HG02852 (cell line): ENCODE measurements around the gene IVNS1ABP.

ENCODE experiments used
- ATAC-seq: cut with Tn5 transposase; IDR thresholded peaks from one replicate; pipeline ENCODE4 v1.9.1; 2021; ENCODE audit warnings: mild to moderate bottlenecking, moderate library complexity; ENCODE audit not compliant: unreplicated experiment

The IVNS1ABP gene

DNA sequence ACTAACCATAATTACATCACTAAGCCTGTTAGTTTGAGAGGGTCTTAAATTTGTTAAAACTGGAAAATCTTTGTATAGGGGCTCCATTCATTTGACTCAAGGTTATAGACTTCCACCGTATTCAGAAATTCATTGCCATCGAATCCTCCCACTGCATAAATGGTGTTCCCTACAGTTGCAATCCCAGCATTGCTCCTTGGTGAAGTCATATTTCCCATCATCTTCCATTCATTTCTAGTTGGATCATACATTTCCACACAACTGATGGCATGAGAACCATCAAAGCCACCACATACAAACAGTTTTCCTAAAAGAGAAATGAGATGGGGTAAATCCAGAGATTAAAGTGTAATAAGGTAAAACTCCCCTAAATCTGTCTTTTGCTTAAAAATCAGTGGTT lies 19.1 kb downstream of the IVNS1ABP start:
- ATAC-seq = no peak

DNA sequence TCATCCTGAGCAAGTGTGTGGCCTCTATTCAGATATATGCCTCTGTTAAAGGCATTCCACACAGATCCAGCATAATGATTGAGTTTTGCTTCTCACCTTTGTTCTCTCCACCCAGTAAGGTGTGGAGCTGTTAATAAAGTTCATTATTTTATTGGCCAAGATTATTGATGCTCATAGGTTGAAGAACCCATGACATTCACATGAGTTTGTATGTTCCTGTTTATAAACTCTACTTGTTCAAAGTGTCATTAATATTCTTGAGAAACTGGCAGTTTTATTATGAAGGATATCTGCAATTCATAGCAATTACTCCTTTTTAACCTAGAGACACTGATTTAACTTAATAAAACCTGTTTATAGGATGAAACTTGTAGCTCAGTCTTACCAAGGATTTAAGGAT lies 22.0 kb downstream of the IVNS1ABP start:
- ATAC-seq = no peak

DNA sequence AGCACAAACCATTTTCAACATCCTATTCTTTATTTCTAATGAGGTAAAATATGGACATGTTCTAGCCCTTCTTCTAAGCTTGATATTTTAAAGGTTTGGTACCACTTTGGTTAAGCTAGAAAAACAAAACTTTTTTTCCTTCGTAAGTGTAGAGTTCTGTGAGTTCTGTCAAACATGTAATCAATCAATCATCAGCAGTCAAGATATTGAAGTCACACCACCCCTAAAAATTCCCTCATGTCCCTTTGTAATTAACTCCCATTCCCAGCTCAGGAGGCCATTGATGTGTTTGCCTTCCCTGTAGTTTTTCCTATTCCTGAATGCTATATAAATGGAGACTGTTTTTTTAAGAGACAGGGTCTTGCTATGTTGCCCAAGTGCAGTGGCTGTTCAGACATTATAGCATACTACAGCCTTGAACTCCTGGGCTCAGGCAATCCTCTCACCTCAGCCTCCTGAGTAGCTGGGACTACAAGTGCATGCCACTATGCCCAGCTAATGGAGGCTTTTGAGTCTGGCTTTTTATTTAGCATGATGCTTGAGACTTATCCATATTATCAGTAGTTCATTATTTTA lies 23.0 kb downstream of the IVNS1ABP start:
- no peak for ATAC-seq

DNA sequence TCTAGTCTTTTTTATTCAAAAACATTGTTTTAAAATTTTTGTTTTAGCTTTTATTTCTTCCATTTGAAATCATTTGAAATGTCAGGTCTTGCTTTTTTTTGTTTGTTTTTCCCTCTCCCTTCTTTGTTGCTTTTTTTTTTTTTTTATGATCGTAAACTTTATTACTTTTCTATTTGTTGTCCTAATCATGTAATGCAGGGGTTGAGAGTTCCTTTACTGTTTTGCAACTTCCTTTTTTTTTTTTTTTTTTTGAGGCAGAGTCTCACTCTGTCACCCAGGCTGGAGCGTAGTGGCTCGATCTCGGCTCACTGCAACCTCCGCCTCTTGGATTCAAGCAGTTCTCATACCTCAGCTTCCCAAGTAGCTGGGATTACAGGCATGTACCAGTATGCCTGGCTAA lies 24.8 kb downstream of the IVNS1ABP start:
- no peak for ATAC-seq

DNA sequence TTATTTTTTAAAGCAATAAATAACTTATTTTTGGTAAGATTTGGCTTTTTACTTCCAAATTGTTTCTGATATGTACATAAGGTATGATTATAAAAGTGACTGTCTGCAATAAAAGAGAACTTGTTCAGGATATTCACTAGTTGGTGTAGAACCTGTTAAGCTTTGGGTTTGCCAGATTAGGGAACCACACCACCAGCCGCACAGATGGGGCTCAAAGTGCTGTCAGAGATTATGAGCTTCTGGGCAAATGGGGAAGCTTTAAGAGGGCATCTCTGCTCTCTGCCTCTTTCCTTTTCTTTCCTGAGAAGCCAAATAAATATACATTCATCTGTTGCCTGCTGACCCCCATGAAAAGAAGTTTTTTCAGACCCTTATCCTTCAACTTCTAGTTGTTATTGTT lies 25.4 kb downstream of the IVNS1ABP start:
- no peak for ATAC-seq

DNA sequence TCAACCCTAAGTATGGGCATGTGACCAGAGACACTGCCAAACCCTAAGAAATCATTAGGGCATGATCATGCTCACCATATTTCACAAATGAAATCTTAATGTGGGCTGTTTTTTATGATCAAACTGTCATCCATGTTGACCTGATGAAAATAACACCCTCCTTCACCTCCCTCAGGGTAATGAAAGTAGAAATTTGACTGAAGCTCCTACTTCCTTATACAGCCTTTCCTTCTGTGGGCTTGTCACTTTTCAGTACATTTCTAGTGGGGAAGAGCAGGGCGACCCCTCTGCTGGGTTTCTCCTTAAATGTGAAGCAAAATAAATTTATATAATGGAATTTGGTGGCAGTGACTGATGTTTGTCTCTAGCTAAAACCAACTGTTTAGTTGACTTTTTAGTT lies 25.9 kb downstream of the IVNS1ABP start:
- ATAC-seq = peak; percentile 46

DNA sequence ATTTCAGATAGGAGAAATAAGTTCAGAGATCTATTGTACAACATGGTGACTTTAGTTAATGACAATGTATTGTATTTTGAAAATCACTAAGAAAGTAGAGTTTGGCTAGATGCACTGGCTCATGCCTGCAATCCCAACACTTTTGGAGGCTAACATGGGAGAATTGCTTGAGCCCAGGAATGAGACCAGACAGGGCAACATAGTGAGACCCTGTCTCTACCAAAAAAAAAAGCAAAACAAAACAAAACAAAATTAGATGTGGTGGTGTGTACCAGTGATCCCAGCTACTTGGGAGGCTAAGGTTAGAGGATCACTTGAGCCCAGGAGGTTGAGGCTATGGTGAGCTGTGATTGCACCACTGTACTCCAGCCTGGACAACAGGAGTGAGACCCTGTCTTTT lies 27.2 kb downstream of the IVNS1ABP start:
- no peak for ATAC-seq

DNA sequence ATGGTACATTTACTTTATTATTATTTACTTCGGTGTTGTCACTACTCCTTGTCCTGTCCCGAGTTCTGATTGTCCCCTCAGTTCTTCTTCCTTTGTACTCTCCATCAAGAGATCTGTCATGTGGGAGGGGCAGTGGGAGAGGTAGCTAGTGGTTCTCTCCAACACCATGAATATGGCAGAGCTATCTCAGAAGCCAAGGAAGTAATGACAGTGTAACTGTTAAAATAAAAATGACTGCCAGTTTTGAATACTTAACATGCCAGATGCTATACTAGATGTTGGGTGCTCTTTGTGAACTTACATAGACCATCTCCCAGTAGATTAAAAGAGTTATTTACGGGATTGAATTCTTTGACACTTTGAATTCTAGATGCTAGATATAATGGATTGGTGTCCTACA lies 28.6 kb downstream of the IVNS1ABP start:
- no peak for ATAC-seq

DNA sequence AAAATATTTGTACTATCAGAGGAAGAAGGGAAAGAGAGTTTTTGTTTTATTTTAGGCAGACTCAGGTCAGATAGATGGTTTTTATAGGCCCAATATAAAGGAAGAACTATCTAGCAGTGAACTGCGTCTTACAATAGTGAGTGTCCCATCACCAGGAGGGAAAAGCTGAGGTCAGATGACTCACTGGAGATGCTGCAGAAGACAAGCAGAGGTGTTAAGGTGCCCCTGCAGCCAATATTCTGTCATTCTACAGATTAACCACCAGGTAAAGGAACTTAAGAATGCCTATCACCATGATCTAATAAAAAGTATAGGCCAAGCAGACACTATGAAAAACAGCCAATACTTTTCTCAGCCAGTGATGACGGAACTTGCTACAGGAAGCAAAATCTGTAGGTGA lies 29.6 kb downstream of the IVNS1ABP start:
- ATAC-seq = no peak

DNA sequence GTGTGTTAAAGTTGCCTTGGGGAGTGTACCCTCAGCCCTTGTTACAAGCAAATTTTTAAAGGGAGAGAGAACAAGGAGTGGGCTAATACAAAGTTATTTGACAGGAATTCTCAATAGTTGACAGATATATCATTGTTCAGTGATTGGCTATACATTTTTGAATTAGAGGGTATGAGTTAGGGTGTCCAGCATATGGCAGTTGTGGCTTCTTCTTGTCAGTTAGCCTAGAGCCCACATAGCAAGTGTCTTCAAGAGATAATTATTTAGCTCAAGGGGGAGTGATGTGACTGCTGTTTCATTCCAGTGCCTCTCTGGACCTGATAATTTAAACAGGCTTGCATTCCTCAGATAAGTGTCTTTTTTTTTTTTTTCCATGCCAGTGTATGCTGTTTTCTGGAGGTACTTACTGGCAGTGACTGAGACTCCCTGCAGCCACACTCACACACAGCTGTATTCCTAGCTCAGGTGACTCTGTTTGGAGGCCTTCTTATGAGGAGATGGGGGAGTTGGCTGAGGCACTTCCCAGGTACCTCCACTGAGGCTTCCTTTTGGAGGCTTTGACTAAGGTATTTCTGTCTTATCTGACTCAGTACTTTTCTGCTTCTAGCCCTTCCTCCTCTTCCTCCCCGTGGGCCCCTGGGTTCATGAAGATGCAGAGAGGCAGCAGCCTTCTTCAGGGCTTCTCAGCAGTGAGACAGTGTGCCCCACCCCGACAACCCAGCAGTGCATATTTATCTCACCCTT lies 32.3 kb downstream of the IVNS1ABP start:
- ATAC-seq = no peak

DNA sequence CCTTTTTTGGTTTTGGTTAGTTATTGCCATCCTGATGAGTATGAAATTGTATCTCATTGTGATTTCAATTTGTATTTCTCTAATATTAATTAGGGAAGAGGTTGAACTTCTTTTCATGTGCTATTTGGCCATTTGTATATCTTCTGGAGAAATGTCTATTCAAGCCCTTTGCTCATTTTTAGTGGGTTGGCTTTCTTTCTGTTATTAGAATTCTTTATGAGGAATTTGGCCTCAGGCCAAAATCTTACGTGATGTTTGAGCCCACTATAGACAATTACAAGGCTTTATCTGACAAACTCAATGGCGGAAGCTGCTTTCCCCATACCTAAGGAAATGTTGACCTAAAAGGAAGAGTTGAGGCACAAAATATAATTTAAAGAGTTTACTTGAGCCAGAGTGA lies 32.9 kb downstream of the IVNS1ABP start:
- ATAC-seq = no peak

DNA sequence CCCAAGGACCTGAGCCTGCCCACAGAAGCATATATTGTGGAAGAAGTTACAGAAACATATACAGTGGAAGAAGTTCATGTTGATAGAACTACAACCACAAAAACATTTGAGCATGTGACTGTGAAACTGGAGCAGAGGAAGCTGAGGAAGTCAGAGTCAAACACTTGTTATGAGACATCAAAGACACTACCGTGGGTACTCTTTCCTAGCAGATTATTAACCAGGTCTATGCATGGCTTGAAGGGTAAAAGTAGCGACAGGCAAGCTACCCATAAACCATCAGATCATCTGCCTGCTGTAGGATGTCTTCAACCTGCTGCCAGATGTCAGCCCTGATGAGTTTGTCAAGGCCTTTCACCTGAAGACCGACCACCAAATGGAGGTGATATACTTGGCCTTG lies 35.8 kb downstream of the IVNS1ABP start:
- no peak for ATAC-seq

DNA sequence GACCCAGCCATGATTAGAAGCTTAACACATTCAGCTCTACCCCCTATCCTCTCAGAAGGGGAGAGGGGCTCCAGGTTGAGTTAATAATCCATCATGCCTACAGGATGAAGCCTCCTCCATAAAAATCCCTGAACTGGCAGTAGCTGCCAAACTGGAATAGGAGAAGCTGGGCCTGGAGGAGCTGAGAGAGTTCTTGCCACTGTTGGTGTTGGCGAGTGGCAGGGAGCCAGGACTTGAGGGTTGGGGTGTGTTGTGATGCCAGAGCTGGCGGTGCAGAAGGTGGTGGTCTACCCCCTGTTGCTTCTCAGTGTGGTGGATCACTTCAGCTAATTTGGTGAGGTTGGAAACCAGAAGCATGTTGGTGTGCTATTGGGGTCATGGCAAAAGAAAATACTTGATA lies 36.5 kb downstream of the IVNS1ABP start:
- no peak for ATAC-seq

DNA sequence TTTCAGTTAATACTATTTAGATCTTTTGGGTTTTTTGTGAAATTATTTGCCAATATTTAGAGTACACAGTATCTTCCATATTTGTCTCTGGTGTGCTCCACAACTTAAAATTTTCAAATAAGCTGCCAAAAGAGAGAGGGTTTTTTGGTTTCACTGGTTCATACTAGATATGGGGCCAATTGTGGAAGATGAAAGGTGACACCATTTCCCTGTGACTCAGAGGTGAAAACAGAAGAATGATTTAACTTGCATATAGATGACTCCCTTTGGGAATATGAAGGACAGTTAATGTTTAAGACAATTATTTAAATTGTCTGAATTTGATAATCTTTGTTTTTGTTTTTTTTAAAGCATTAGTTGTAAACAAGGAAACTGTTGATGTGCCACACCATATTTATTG lies 37.5 kb downstream of the IVNS1ABP start:
- ATAC-seq = no peak

DNA sequence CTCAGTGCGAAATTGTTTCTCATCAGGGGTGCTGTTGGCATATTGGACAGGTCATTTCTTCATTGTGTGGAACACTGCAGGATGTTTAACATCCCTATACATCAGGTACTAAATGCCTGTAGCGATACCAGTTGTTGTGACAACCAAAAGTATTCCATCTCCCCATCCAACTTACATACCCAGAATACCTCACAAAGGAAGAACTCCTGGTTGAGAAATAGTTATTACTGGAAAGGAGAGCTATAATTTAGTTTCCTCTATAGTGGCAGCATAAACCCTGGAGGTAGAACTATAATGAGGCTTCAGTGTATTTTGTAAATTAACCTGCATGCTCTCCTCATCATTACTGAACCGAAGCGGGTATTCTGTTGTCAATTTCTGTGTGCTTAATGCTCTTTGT lies 45.1 kb downstream of the IVNS1ABP start:
- ATAC-seq = no peak

DNA sequence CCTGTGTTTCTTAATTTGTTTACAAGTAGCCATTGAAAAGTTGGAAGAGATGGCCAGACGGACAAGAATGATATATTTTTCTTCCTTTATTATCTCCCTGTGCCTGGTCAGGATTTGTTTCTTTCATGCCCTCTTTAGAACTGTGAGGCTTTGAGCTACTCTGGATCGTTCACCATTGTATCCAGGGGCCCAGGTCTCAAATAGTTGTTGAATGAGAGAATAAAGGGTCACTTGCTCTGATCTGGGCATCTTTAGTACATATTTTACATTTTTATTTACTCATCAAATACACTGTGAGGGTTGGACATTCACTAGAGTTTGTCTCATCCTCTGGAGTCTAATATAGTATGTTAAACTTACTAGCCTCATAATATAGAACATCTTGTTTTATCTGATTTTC lies 48.7 kb downstream of the IVNS1ABP start:
- ATAC-seq = no peak

DNA sequence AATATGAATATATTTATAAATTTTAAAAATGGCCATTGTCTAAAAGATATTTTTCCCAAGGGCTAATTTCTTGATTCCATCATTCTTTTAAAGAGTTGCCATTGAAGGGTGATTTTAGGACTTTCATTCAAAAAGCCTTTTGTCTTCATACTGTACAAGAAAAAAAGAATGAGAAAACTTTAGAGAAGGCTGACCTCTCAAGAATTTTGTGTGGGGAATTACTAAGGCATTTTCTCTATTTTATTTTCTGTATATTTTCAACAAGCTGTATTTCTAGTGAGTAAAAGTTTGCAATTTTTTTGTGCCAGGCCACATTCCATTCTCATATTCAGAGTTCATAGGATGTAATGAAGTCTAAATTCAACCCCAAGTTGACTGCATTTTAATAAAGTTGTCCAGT lies 49.3 kb downstream of the IVNS1ABP start:
- no peak for ATAC-seq

DNA sequence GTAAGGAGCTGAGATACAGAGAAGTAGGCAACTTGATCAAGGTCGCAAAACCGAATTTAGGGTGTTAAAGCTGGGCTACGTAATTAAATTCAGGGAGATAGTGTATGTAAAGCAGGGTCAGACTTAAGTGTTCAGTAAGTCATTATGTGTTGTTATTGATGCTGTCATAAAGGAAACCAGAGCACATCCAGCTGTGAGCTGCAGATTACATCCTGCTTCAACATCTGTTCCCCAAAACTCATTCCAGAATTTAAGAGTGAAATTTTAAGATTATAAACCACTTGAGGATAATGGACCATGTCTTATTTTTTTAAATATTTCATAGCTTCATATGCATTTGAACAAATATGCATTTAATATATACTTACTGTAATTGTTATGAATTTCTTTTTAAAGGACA lies 49.7 kb downstream of the IVNS1ABP start:
- no peak for ATAC-seq

DNA sequence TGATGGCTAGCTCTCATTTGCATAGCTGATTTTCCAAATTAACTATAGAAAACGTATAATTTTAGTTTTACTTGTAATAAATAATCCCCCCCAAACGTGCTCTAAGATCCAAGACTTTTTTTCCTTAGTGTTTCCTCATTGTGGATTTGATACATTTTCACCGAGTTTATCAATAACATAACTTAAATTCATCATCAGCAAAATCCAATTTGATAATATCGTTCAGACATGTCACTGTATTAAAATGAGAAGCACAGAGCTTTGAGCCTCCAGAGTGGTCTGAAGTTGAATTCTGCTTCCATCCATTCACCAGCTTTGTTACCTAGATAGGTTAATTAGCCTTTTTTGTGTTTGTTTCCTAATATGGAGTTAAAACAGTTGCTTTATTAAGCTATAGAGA lies 51.7 kb downstream of the IVNS1ABP start:
- no peak for ATAC-seq

DNA sequence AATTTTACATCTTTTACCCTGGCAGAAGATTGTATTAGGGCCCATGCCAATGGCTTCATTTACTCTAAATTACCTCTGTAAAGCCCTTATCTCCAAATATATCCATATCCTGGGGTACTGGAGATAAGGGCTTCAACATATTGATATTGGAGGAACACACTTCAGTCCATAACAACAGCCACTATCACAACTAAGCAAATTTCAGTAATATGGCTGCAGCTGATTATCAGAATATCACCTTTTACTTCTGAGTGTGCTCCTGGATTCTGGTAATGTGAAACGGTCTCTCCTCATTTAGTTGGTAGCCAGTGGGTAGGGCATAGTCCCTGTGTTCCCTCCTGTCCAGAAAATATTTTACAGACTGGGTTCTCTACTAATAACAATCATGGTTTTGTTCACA lies 53.3 kb downstream of the IVNS1ABP start:
- ATAC-seq = no peak

DNA sequence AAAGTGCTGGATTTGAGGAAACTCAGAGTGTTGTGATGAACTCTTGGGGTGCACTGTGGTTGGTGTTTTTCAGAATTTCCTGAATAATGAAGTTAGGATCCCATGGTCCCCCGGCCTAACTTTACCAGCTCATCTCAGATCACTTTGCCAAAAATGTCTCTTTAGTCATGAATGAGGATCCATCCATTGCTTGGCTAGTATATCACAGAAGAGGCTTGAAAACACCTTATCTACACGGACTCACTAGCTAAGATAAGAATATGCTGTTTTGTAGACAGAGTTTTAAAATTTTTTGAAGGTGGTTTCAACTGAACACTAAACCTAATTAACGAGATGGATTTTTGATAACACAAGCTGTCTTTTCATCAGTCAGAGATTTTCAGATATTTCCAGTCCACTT lies 53.8 kb downstream of the IVNS1ABP start:
- no peak for ATAC-seq

DNA sequence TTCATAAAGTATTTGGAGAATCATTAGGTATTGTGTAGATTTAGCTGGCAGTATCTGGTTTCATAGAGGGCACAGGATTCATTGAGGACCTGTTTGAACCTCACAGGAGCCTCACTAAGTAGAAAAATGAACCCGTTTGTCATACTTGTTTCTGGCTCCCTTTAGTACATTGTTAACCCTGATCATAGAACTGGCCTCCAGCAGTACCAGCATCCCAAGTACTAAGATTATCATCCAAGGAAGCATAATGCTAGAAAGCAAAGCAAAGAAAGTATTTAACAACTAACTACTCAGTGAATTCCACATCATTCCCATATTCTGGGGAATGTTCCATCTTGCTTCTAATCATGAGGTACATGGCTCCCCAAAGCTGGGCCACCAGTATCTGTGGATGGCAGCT lies 54.9 kb downstream of the IVNS1ABP start:
- ATAC-seq = no peak

DNA sequence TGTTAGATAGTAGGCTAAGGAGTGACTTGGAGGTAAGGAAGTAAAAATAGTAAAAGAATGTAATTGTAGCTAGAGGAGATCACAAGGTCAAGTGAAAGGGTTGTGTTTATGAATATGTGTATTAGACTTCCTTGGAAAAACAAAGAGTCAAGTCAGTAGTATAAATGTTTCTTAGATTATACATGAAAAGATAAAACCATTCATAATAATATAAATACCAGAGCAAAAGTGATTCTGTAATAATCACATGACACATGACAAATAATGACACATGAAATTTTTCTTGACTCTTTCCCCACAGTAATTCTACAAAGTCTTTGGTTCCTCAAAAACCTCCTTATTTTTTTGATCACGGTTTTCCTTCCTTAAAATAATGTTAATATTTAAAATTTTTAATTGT lies 56.4 kb downstream of the IVNS1ABP start:
- ATAC-seq = no peak
